ENCODE results near the gene MACF1. TPM values are rescaled to one million over a fixed set of nuclear protein-coding genes. Genes with fewer than 3 reads are reported as not detected.

The MACF1 gene
- total RNA-seq, 4 donors from 2014 or later = 82.1 to 247 (median 154) TPM

- H3K36me3 ChIP-seq = peaks cover 6 to 96% (median 8%) of the 10 kb centered on the region in 3 donors
- H3K9me3 ChIP-seq = no peaks in the 10 kb centered on the region
- intact Hi-C loops (cut with DNase I) = no loop called here
- H3K27me3 ChIP-seq = no peaks in the 10 kb centered on the region
- 60 to 65% methylated on average over 2 of the region's 2 CpGs for WGBS, 2 donors
- H3K4me3 ChIP-seq = no peak overlapping the region
- H3K4me1 ChIP-seq = no peaks in the 10 kb centered on the region
- no peak for TF ChIP-seq POLR2A (IDR thresholded peaks at IDR 0.05)
- TF ChIP-seq CTCF (IDR thresholded peaks at IDR 0.05) = no peak
- no peak for DNase-seq
- no peak overlapping the region for H3K27ac ChIP-seq
These were observed 127.8 kb downstream of the MACF1 start for GRCh38 chr1:39332291-39332690.

- intact Hi-C loops (cut with DNase I) = no loop called here
- DNase-seq = no peak
- 78 to 87% methylated on average over 2 of the region's 2 CpGs for WGBS, 2 donors
- no peak for TF ChIP-seq POLR2A (IDR thresholded peaks at IDR 0.05)
- no peak for TF ChIP-seq CTCF (IDR thresholded peaks at IDR 0.05)
- Histone ChIP-seq H3K27me3 (no peaks in the 10 kb centered on the region), H3K36me3 (peaks cover under 1 to 96% (median 3%) of the 10 kb centered on the region in 3 donors), H3K4me3 (no peak overlapping the region), H3K27ac (no peak overlapping the region), H3K4me1 (no peaks in the 10 kb centered on the region), H3K9me3 (no peaks in the 10 kb centered on the region)
These were observed 128.3 kb downstream of the MACF1 start for GRCh38 chr1:39332828-39333227.

- WGBS, 2 donors = 59 to 66% methylated on average over 4 of the region's 4 CpGs
- Histone ChIP-seq H3K9me3 (no peaks in the 10 kb centered on the region), H3K27me3 (no peaks in the 10 kb centered on the region), H3K4me3 (no peak overlapping the region), H3K36me3 (peaks cover 0 to 96% (median 3%) of the 10 kb centered on the region in 3 donors), H3K27ac (no peak overlapping the region), H3K4me1 (no peaks in the 10 kb centered on the region)
- DNase-seq = no peak
- TF ChIP-seq CTCF (IDR thresholded peaks at IDR 0.05) (no peak), POLR2A (IDR thresholded peaks at IDR 0.05) (no peak)
- intact Hi-C loops (cut with DNase I) = no loop called here
These were observed 128.8 kb downstream of the MACF1 start for GRCh38 chr1:39333296-39333695.

GRCh38 chr1:39335216-39335615, 130.7 kb downstream of the MACF1 start:
- Histone ChIP-seq H3K27me3 (no peaks in the 10 kb centered on the region), H3K9me3 (no peaks in the 10 kb centered on the region), H3K4me3 (no peak overlapping the region), H3K4me1 (no peaks in the 10 kb centered on the region), H3K36me3 (peaks cover 0 to 96% (median 9%) of the 10 kb centered on the region in 3 donors), H3K27ac (no peak overlapping the region)
- no peak for DNase-seq
- TF ChIP-seq CTCF (IDR thresholded peaks at IDR 0.05) = no peak
- TF ChIP-seq POLR2A (IDR thresholded peaks at IDR 0.05) = no peak
- WGBS, 2 donors = 67 to 79% methylated on average over 3 of the region's 3 CpGs
- intact Hi-C loops (cut with DNase I) = no loop called here

GRCh38 chr1:39337067-39337466, 132.6 kb downstream of the MACF1 start:
- H3K36me3 ChIP-seq = peaks cover 0 to 96% (median 19%) of the 10 kb centered on the region in 3 donors
- H3K9me3 ChIP-seq = no peaks in the 10 kb centered on the region
- no peak overlapping the region for H3K27ac ChIP-seq
- H3K4me1 ChIP-seq = no peaks in the 10 kb centered on the region
- intact Hi-C loops (cut with DNase I) = no loop called here
- no peak for TF ChIP-seq CTCF (IDR thresholded peaks at IDR 0.05)
- no peak for TF ChIP-seq POLR2A (IDR thresholded peaks at IDR 0.05)
- H3K4me3 ChIP-seq = no peak overlapping the region
- no peak for DNase-seq
- H3K27me3 ChIP-seq = no peaks in the 10 kb centered on the region
- 74 to 93% methylated on average over 3 of the region's 3 CpGs for WGBS, 2 donors
